GM12801 (cell line): ENCODE results near the gene IFITM10.

ENCODE experiments used
- TF ChIP-seq, protein P1 (sequence below): IDR thresholded peaks from one replicate; pipeline ENCODE4 v1.5.1; 2011; ENCODE audit warnings: control low read depth; ENCODE audit not compliant: insufficient read length; ENCODE audit errors: extremely low read depth

The IFITM10 gene

DNA sequence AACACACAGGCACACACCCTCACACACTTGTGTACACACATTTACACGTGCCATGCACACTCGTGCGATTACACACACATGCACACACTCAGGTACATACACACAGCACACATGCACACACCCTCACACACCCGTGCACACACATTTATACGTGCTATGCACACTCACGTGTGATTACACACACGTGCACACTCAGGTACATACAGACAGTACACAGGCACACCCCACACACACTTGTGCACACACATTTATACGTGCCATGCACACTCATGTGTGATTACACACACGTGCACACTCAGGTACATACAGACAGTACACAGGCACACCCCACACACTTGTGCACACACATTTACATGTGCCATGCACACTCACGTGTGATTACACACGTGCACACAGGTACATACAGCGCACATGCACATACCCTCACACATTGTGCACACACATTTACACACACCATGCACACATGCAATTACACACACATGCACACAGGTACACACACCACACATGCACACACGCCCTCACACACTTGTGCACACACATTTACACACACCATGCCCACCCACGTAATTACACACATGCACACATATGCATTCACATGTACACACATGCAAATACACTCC, 4.6 kb downstream of the IFITM10 start:
- TF ChIP-seq, protein P1, sequence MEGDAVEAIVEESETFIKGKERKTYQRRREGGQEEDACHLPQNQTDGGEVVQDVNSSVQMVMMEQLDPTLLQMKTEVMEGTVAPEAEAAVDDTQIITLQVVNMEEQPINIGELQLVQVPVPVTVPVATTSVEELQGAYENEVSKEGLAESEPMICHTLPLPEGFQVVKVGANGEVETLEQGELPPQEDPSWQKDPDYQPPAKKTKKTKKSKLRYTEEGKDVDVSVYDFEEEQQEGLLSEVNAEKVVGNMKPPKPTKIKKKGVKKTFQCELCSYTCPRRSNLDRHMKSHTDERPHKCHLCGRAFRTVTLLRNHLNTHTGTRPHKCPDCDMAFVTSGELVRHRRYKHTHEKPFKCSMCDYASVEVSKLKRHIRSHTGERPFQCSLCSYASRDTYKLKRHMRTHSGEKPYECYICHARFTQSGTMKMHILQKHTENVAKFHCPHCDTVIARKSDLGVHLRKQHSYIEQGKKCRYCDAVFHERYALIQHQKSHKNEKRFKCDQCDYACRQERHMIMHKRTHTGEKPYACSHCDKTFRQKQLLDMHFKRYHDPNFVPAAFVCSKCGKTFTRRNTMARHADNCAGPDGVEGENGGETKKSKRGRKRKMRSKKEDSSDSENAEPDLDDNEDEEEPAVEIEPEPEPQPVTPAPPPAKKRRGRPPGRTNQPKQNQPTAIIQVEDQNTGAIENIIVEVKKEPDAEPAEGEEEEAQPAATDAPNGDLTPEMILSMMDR = no peak

DNA sequence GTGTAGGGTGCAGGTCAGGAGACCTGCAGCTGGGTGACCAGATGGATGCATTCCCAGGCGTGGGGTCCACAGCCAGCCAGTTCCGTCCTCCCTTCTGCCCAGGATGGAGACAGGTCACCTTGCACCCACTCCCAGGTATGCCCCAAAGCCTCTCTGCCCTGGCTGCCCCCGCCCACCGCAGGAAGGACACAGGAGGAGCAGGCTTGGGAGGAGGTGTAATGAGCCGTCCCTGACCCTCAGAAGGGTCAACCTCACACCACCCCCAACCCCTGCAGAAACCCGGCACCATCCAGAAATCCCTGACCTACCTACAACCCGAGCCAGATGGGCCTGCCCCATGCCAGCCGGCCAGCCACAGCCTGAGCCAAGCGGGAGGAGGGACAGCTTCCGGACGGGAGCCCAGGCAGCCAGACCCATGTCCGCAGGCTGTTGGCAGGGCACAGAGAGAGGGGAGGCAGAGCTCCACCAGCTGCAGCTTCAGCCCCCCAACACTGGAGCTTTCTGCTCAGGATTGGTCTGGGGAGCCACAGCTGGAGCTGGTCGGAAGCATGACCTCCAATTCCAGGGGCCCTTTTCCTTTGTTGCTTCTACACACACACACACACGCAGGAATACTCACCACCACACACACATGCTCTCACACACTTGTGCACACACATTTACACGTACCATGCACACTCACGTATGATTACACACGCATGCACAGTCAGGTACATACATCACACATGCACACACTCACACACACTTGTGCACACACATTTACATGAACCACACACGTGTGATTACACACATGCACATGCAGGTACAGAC, 5.3 kb downstream of the IFITM10 start:
- TF ChIP-seq, protein P1 = no peak

DNA sequence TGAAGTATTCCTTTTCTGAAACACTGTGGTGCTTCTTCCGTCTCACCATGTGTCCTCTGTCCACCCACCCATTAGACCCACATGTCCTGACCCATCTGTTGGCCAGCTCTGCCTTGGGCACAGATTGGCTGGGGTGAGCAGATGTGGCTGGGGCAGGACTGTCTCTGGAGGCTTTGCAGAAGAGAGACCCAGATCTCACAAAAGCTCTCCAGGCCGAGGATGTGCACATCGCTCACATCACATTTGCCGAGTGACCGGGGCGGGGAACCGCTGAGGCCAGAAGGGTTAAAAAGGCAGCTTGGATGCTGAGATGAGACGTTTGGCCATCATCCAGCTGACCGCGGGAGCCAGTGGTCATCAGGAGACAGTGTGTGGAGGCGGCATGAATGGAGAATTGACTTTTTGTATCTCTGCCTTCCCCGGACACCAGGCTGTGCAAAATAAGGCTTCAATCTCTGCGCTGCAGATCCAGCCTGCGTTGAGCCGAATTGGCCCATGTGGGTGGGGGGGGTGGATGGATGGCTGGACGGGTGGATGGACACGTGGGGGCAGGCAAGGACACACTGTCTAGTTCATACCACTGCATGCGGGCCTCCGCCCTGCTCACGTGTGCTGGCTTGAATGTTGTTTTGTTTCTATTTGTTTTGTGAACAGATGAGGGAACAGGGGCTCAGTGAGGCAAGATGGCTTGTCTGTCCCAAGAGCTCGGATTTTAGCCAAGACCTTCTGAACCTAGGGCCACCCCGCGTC, 6.1 kb downstream of the IFITM10 start:
- TF ChIP-seq, protein P1 = no peak

DNA sequence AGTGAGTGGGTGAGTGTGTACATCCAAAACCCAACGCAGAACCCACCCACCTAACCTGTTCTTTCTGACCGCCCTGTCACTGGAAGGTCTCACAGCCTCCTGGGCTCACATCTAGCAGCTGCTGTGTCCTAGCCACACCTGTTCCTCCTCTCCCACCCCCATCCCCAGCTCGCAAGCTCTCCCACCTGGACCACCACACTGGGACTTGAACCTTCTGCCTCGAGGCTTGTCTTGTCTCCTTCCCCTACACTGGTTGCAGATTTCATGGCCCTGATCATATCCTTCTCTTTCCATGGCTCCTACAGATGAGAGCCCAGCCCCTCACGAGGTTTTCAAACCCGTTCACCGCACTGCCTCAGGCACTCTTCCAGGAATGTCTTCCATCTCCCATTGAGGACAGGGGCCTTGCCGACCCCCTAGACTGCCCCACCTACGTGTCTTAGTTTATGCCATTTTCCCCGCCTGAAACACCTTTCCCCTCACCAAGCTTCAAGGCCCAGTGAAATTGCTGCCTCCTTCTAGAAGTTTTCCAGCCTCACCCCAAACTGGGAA, 6.7 kb downstream of the IFITM10 start:
- TF ChIP-seq, protein P1 = no peak

DNA sequence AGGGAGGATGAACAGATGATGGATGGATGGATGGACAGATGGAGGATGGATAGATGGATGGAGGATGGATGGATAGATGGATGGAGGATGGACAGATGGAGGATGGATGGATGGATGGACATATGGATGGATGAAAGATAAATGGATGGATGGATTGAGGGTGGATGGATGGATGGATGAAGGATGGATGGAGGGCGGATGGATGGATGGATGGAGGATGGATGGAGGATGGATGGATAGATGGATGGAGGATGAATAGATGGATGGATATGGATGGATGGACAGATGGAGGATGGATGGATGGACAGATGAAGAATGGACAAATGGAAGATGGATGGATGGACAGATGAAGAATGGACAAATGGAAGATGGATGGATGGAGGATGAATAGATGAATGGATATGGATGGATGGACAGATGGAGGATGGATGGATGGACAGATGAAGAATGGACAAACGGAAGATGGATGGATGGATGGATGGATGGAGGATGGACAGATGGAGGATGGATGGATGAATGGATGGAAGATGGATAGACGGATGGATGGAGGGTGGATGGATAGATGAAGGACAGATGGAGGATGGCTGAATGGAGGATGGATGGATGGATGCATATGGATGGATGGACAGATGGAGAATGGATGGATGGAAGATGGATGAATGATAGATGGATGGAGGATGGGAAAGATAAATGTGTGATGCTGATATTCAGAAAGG, 7.4 kb downstream of the IFITM10 start:
- TF ChIP-seq, protein P1 = no peak

DNA sequence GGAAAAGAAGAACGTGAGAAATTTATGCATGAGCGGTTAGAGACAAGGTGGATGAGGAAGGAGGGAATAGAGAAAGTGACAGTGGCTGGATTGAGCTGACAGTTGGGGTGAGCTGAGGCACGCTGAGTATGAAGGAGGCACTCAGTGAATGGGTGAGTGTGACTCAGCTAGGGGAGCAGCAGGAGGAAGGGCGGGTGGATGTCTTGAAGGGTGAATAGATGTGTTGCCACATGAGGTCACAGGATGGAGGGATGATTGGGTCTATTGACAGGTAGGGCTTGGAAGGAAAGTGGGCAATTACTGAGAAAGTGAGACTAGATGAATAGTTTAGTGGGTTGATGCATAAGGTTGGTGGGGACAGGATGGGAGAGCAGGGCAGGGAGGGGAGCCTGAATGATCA, 8.0 kb downstream of the IFITM10 start:
- TF ChIP-seq, protein P1 = no peak

DNA sequence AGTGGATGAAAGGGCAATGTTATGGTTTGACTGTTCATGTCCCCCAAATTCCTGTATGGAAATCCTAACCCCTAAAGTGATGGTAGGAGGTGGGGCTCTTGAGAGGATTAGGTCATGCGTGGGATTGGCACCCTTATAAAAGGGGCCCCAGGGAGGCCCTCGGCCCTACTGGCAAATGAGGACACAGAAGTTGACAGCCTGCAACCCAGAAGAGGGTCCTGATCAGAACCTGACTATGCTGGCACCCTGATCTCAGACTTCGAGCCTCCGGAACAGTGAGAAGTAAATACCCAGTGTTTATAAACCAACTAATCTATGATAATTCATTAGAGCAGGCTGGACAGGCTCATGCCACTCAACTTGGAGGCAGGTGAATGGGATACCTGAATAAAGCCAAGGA, 8.7 kb downstream of the IFITM10 start:
- TF ChIP-seq, protein P1 = no peak
